Measurements from ENCODE around the gene TM4SF4. TPM values are rescaled to one million over a fixed set of nuclear protein-coding genes. Genes with fewer than 3 reads are reported as not detected.

Gene TM4SF4
- total and polyA plus RNA-seq, 8 donors: 18.9 to 411 (median 45.8) TPM

DNA sequence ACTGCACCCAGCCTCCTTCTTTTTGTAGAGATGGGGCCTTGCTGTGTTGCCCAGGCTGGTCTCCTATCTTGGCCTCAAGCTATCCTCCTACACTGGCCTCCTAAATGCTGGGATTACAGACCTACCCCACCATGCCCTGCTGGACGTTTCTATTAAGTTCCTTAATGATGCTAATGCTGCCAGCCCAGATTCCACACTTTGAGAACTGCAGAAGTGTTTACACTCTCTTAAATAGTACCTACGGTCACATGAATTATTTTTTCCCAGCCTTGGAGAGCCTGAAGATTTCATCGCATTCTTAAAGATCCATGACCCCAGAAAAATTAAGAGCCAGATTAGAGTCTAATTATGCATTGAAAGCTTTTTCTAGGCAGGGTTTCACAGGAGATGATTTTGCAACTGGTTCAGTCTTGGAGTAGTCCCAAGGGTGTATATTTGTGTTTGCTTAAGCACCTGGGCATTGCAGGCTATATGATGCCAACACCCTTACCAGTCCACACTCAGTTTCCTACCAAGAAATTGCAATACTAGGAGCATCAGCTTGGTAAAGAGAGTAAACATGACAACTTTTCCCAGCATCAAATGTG, 36.6 kb downstream of the TM4SF4 start:
- 61 to 67% methylated on average over 3 of the region's 3 CpGs for WGBS, 2 donors
- intact Hi-C loops (cut with DNase I): loop anchor here in 1 of 3 donors (10.0 kb wide), 1 partner anchor 204 kb away; no protein-coding TSS in a partner anchor
- TF ChIP-seq, protein P1, sequence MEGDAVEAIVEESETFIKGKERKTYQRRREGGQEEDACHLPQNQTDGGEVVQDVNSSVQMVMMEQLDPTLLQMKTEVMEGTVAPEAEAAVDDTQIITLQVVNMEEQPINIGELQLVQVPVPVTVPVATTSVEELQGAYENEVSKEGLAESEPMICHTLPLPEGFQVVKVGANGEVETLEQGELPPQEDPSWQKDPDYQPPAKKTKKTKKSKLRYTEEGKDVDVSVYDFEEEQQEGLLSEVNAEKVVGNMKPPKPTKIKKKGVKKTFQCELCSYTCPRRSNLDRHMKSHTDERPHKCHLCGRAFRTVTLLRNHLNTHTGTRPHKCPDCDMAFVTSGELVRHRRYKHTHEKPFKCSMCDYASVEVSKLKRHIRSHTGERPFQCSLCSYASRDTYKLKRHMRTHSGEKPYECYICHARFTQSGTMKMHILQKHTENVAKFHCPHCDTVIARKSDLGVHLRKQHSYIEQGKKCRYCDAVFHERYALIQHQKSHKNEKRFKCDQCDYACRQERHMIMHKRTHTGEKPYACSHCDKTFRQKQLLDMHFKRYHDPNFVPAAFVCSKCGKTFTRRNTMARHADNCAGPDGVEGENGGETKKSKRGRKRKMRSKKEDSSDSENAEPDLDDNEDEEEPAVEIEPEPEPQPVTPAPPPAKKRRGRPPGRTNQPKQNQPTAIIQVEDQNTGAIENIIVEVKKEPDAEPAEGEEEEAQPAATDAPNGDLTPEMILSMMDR (IDR thresholded peaks at IDR 0.05): no peak
- FAIRE-seq (no peak), DNase-seq (no peak), ATAC-seq (no peak)
- H3K4me1 ChIP-seq: peaks cover 0 to 5% (median 0%) of the 10 kb centered on the region in 3 donors
- no peaks in the 10 kb centered on the region for H3K27me3 ChIP-seq
- H3K9me3 ChIP-seq: no peaks in the 10 kb centered on the region
- no peaks in the 10 kb centered on the region for H3K36me3 ChIP-seq
- H3K4me3 ChIP-seq: no peak overlapping the region
- H3K27ac ChIP-seq: no peak overlapping the region

DNA sequence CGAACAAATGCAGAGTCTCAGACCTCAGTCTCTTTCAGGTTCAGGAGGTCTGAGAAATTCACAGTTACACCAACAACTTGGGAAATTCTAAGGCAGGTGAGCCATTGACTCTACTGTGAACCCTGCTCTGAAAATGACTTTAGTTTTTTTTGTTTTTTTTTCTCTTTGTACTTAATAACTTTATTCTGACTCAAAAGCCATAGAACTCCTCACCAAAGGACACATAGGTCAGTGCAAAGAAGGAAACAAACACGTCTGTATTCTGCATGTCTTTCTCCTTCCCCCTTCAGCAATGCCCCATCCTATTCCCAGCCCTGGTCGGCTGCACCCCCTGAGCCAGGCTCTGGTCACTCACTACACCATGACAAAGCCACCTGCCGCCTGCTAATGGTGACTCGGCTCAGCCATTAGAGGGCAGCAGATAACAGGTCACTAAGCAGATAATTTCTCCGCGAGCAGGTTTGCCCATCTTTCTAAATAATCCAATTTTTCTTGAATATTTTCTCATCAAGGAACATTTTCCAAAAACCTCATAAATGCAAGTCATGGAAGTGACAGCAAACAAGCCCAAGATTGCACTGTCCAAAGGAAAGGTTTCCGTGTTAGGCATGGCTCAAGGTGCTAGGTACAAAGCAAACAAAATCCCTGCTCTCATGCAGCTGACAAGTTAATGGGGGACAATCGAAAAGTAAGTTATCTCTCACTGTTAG, 37.7 kb downstream of the TM4SF4 start:
- intact Hi-C loops (cut with DNase I): loop anchor here in 1 of 3 donors (10.0 kb wide), 1 partner anchor 203 kb away; no protein-coding TSS in a partner anchor
- ATAC-seq (peak; percentile 81 to 93 (median 86)), DNase-seq (peak; percentile 53 to 79 (median 67)), FAIRE-seq (no peak)
- Histone ChIP-seq H3K9me3 (no peaks in the 10 kb centered on the region), H3K27ac (no peak overlapping the region), H3K27me3 (no peaks in the 10 kb centered on the region), H3K4me1 (peaks cover 4 to 13% (median 10%) of the 10 kb centered on the region in 3 donors), H3K4me3 (no peak overlapping the region), H3K36me3 (no peaks in the 10 kb centered on the region)
- TF ChIP-seq, protein P1 (IDR thresholded peaks at IDR 0.05): peak; percentile 52 to 70 (median 64)
- 12% methylated on average over 9 of the region's 9 CpGs for WGBS, 2 donors

DNA sequence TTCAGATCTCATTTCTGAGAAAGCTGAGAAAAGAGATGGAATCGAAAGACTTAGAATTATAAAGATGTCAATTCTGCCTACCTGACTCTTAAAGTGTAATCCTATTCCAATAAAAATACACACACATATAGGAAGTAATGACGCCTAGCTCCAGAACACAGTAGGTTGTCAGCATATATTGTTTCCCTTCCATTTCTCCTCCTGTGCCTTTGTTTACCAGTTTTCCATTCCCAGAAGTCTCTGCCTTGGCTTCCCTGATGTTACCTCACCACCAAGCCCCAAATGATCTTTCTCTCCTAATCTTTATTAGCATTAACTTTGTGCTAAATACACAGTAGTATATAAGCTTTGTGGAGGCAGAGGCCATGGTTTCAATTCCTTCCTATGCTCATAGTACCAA, 40.0 kb downstream of the TM4SF4 start:
- ATAC-seq (no peak), DNase-seq (no peak), FAIRE-seq (no peak)
- intact Hi-C loops (cut with DNase I): loop anchor here in 1 of 3 donors (10.0 kb wide), 1 partner anchor 200 kb away; no protein-coding TSS in a partner anchor
- Histone ChIP-seq H3K4me1 (peaks cover 7 to 17% (median 13%) of the 10 kb centered on the region in 3 donors), H3K9me3 (no peaks in the 10 kb centered on the region), H3K27ac (no peak overlapping the region), H3K27me3 (no peaks in the 10 kb centered on the region), H3K36me3 (no peaks in the 10 kb centered on the region), H3K4me3 (no peak overlapping the region)
- TF ChIP-seq, protein P1 (IDR thresholded peaks at IDR 0.05): no peak
- WGBS, 2 donors: 88 to 94% methylated on average over 2 of the region's 2 CpGs

DNA sequence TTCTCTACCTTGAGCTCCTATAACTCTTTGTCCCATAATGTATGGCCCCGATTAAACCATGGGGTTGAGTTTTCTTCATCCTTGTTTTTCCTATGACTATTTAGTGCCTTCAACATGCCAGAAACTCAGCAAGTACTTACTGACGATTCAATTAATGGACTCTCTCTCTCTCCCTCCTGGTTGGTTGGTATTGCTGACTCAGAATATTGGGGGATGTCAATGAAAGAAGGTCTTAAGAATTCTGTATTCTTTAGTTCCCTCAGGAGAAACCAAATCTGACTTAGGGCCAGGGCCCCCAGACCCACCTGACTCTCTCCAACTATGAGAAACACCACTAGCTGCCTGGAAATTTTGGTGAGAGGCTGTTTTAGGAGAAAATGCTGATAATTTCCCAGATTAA, 40.8 kb downstream of the TM4SF4 start:
- TF ChIP-seq, protein P1 (IDR thresholded peaks at IDR 0.05): no peak
- Histone ChIP-seq H3K27me3 (no peaks in the 10 kb centered on the region), H3K4me1 (peaks cover 7 to 17% (median 13%) of the 10 kb centered on the region in 3 donors), H3K9me3 (no peaks in the 10 kb centered on the region), H3K27ac (no peak overlapping the region), H3K36me3 (no peaks in the 10 kb centered on the region), H3K4me3 (no peak overlapping the region)
- intact Hi-C loops (cut with DNase I): loop anchor here in 1 of 3 donors (10.0 kb wide), 1 partner anchor 200 kb away; no protein-coding TSS in a partner anchor
- WGBS, 2 donors: 78 to 84% methylated on average over 2 of the region's 2 CpGs
- no peak for DNase-seq
- FAIRE-seq: no peak
- ATAC-seq: no peak

Data from pancreas (tissue), 10 donors.